HG03378 (cell line): Measurements from ENCODE around the gene OR9I1.

Experiments used
- ATAC-seq: cut with Tn5 transposase; IDR thresholded peaks from one replicate; pipeline ENCODE4 v1.9.1; 2021; ENCODE audit warnings: mild to moderate bottlenecking, moderate library complexity; ENCODE audit not compliant: unreplicated experiment

OR9I1 gene, protein sequence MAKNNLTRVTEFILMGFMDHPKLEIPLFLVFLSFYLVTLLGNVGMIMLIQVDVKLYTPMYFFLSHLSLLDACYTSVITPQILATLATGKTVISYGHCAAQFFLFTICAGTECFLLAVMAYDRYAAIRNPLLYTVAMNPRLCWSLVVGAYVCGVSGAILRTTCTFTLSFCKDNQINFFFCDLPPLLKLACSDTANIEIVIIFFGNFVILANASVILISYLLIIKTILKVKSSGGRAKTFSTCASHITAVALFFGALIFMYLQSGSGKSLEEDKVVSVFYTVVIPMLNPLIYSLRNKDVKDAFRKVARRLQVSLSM

DNA sequence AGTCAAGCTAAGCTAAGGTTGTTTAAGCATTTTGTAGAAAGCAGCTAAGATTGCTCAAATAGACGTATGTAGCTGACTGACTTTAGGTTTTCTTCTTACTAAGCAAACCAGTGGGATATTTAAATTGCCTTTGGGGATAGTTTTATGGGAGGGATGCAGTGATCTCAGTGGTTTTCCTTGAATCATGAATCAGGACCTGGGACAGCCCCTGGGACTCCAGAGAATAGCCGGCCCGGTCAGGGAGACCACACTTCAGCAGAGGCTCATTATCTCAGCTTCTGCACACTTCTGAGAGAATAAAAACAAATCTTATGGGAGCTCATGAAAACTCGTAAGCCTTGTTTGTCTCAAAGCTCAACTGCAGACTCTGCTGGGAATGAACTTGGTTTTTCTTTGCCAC is at the start of gene OR9I1:
Gene OR9I1, minus strand, starts transcription at position 62 of the 400 bp plus-strand sequence. CDS start 6,086 bp downstream, outside the sequence.
- ATAC-seq: no peak

DNA sequence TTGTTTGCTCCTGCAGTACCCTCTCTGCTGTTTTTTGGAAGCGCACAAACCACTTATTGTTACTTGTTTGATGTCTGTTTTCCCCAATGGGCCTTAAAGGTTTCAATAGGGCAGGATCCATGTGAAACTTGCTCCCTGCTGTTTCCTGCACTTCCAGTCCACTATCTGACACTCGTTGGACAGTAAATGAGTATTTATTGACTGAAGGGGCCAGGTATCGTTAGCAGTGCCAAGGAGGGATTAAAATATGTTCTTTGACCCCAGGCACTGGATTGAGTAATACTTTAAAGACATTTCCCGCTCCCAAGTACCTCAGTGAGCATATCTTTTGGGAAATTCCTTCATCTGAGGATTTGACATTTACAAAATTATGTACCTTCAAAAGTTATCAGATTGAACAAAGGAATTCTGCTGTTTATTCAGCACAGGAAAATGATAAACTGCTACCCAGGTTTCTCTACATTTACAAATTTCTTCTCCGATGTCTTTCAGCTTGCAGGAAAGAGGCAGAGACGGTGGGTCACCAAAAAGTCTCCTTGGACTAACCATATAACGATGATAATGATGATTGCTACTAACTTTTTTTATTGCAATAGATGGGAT is 40.3 kb upstream of the OR9I1 start:
- ATAC-seq: no peak

DNA sequence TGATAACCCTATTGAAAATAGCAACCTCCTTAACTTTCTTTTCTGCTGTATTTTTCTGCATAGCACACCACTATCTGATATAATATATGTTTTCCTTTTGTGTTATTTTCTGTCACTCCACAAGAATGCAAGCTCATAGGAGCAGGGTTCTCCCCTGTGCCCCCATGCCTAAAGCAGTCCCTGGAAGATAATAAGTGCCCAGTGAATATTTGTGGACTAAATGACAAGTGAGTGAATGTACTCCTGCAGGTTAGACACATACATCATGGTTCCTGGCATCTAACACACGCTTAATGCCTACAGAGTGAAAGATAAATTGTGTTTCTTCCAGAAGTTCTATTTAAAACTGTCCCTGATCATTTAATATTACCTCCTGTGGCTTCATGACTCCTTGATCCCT is 39.7 kb upstream of the OR9I1 start:
- ATAC-seq: no peak

DNA sequence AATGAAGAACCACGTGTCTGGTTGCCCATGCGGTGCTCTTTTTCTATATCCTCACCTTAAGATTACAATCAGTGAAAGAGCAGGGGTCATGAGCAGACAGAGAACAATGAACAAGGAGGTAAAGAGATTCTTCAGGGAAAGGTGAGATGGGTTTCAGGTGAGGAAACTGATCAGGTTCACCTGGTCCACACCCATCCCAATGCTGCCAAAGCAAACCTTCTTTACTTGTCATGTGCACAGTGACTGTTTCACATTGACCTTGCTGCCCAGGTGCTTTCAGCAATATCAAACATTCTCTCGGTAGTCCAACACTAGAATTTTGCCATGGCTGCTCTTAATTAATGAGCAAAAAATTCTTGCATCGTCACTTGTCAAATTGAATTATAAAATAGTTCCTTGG is 39.1 kb upstream of the OR9I1 start:
- no peak for ATAC-seq

DNA sequence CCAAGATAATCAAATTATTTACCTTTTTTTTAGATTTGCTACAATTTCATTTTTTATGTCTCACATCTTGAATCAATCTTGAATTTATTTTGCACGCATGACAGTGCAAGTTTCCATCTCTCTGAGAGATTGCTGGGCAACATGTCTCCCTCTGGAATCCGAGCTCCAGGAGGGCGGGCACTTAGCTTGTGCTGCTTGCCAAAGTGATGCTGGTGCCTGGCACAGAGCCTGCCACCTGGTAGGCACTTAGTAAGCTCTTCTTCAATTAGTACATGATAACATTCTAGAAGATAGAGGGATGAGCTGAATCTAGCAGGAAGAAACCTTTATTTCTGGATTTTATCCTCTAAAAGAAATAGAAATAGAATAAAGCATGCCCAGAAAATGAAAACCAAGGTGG is 27.5 kb upstream of the OR9I1 start:
- no peak for ATAC-seq

DNA sequence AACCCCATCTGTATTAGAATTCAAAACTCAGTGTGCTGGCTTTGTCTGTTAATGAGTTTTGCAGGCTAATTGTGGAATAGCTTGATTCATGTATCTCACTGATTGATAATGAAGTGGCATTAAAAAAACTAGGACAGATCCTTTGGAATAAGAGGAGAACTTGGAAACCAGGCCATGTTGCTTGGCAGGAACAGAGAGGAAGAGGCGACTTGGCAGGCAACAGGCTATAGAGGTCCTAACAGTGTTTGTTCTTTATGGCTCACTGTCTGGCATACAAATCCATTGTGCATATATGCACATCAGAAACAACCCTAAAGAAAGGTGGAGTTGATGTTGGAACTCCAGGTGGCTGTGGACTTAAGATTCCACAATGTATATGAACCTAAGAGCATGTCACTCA is 17.4 kb upstream of the OR9I1 start:
- ATAC-seq: no peak

DNA sequence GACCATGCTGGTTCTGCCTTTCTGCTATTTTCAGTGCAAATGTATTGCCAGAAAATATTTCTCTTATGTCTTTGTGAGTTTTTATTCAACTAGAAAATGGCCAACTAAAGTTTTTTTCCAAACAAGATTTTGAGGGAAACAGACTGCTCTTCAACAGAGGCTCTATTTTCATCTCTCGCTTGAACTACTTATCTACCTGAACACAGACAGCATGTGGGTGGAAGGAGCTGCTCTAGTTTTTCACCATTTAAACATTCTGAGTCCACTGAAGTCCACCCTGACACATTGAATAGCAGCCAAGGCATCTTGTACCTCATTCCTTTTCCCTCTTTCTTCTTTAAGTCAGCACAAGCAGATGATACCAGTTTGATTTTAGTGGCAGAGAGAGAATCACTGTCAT is 9.8 kb upstream of the OR9I1 start:
- ATAC-seq: no peak

DNA sequence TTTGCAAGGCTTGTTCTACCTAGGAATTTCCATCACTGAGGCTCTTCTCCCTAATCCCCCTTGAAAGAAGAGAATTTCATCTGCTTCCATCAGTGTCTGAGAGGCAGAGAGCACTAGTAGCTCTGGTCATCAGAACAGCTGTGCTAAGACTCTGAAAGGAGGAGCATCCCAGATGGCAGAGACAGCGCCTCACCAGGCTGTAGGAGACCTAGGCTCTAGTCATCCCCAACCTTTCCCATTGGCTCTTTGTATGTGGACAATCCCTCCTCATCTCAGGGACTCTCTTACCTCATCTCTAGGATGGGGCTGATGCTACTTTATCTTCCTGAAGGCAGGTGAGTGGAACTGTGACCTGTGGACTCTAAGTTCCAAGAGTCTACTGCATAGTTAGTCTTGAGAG is 8.8 kb upstream of the OR9I1 start:
- ATAC-seq: no peak

DNA sequence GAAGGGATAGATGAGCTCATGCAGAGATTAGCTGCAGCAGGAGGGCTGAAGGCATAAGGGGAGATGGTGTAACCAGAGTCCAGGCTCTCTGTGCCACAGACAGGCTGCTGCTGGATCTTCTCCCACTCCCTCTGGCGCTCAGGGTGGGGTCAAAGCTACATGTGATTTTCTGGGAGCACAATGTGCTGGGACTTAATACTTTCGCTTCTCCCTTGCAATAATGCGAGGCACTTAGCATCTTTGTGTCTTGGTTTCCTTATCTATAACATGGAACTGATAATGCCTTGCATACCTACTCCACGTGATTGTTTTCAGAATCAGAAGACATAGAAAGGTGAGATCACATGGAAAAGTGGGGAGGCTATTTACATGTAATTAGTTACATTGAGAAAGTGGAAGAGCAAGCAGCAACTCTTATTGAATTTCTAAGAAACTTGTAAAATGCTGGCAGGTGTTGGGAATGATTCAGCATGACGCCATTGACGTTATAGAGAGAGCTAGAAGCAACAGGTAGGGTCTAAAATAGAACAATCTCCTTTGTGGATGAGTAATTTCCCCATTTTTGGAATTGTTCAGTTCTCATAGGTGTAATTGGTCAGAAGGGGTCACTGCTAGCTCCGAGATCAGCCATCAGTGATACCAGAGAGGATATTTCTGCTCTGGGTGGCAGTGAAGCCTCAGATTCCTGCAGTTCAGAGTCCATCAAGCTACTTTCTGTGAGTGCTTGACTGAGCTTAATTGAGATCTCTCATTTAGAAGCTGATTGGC is 8.2 kb upstream of the OR9I1 start:
- no peak for ATAC-seq

DNA sequence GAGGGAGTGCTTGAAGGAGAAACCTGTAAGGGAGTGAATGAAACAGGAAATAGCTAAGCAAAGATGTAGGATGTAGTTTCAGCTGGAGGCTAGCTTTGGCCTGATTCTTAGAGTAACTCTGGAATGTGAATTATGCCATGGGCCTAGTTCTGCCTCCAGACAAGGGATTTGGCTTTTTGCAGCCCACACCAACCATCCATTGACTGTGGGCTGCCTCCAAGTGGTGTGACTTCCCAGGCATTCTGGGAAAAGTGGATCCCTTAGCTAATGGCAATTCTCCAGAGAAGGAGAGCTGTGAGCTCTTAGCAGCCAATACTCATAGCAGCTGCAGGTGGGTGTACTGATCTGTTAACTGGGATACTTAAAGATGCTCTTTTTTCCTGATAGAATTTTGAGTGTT is 2.0 kb upstream of the OR9I1 start:
- ATAC-seq: no peak

DNA sequence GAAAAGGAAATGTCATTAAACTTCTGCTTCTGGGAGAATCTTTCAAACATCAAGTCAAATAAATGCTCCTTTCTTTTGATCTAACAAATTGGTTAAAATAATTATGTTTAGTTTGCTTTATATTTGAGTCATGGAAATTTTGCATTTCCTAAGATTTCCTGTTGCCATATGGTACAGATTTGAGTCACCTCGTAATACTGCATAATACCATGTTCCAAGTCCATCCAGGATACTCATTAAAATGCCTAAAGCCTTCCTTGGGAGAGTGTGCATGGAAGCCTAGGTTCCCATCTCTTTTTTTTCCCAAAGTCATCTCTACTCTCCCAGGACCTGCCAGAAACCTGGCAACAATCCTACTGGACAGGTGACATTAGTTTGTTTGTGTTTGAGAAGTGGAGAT is 4.2 kb downstream of the OR9I1 start:
- no peak for ATAC-seq

DNA sequence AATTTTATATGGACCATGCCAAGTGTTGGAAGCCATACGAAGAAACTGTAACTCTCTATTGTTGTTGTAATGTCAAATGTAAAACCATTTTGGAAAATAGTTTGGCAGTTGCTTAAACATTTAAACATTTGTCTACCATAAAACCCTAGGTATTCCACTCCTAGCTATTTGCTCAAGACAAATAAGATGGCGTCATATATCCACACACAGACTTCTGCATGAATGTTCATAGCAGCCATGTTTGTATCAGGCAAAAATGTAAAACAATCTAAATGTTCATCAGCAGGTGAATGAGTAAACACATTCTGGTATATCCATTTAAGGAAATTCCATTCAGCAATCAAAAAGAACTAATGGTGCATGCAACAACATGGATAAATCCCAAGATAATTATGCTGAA is 27.9 kb downstream of the OR9I1 start:
- no peak for ATAC-seq

DNA sequence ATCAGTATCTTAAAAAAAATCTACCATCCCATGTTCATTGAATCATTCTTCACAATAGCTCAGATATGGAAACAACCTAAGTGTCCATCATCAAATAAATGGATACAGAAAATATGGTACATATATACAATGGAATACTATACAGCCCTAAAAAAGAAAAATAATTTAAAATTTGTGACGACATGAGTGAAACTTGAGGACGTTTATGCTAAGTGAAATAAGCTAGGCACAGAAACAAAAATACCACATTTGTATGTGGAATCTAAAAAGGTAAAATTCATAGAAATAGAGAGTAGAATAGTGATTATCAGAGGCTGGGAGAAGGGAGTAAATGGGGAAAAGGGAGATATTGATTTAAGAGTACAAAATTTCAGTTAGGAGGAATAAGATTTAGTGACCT is 38.8 kb downstream of the OR9I1 start:
- no peak for ATAC-seq

DNA sequence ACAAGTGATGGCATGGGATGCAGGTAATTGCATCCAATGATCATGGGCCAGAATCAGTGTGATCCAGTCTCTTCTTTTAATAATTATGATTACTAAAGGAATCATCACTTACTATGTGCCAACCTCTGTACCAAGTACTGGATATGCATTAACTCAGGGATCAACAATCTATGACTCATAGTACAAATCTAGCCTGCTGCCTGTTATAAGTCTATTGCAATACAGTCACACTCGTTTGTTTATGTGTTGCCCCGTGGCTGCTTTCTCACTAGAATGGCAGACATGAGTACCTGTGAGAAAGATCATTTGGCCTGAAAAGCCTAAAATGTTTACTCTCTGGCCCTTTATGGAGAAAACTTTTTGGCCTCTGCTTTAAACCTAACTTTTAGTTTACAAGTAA is 49.5 kb downstream of the OR9I1 start:
- ATAC-seq: no peak

DNA sequence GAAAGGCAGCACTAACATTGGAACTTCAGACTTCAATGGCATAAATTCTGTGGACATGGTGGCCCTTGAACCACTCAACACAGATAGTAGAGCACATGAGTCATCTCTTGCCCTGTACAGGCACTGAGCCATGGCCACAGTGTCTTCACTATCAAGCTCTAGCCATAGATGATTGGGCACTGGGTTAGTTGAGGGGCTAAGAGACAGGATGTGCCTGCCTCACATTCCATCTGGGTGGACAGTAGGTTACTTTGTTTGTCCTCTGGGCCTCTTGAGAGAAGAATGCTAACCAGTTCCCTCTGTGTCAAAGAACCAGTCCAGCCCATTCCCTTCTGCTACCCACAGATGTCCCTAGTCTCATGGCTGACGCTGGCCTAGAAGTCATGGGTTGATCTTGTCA is 54.7 kb downstream of the OR9I1 start:
- ATAC-seq: no peak

DNA sequence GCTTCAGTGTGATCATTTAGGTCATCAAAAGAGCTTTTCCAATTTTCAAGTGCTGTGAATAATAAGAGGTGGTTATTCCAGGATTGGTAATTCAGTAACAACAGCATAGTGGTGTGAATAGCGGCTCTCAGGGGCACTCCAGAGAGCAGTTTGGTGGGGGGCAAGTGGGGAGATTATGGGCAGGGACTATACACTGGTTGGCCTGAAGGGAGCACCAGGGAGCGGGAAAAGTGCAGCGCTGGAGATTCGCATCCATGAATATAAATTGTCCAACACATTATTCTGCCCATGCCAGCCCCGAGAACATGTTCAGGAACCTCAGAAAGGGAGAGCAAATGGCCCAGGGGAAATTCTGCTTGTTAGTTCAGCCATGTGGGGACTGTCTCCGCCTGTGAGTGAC is 56.7 kb downstream of the OR9I1 start:
- no peak for ATAC-seq

DNA sequence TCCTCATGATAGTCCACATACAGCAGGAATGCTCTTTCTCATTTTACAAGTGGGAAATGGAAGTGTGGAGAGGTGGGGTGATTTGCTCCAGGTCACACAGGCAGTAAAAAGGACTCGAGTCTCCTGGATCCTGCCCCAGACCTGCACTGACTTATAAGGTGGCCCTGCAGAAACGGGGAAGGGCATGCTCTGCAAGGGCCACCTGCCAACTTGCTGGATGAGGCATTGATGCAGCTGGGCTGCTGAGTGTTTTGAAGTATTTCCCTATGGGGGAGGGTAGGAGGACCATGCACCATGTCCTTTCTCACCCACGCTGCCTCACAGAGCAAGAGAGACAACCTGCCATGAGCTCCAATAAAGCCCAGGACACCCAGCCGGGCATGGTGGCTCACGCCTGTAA is 57.6 kb downstream of the OR9I1 start:
- ATAC-seq: no peak
